ENCODE results near the gene PHKB. TPM values are rescaled to one million over a fixed set of nuclear protein-coding genes. Genes with fewer than 3 reads are reported as not detected.

The PHKB gene
- total RNA-seq, 1 experiment from 2014 or later: 38.8 TPM

- no peak overlapping the region for H2BK20ac ChIP-seq (ENCODE audit: low read depth, low read length, poor library complexity, severe bottlenecking)
- Mint-ChIP-seq H3K9me3 (no peaks in the 10 kb centered on the region), H3K4me3 (no peak overlapping the region), H3K4me1 (peaks cover 38 to 41% of the 10 kb centered on the region in 2 experiments), H3K27me3 (ENCODE audit: low read depth) (no peaks in the 10 kb centered on the region; the same call in 1 of the 2 replicates), H3K27ac (no peak overlapping the region), H3K36me3 (ENCODE audit: insufficient read depth in 1 of 3, low read depth in 3 of 3) (no peaks in the 10 kb centered on the region)
- H4K20me1 ChIP-seq (ENCODE audit: control insufficient read depth, insufficient read depth, insufficient read length): no peaks in the 10 kb centered on the region
- no peak overlapping the region for H3K27ac ChIP-seq (ENCODE audit: insufficient read length, low read depth, low read length)
- no peak overlapping the region for H3K9ac ChIP-seq (ENCODE audit: extremely low read depth, insufficient read length, low read length)
- no peaks in the 10 kb centered on the region for H3K79me2 ChIP-seq (ENCODE audit: insufficient read depth, low read length)
- no peak for TF ChIP-seq CTCF (conservative IDR thresholded peaks at IDR 0.05)
- H3K18ac ChIP-seq (ENCODE audit: insufficient read length, low read depth, low read length): no peak overlapping the region
- WGBS (ENCODE audit: extremely low coverage, insufficient read length, low lambda C conversion rate): no CpG with 5 or more reads among the region's 12 CpGs
- H3K23ac ChIP-seq (ENCODE audit: insufficient read length, low read depth, low read length): no peak overlapping the region
- H2BK120ac ChIP-seq (ENCODE audit: low read depth, low read length, poor library complexity, severe bottlenecking): no peak overlapping the region
- no peaks in the 10 kb centered on the region for H3K27me3 ChIP-seq (ENCODE audit: insufficient read depth, low read length)
- H2BK5ac ChIP-seq (ENCODE audit: insufficient read length, low read length): no peak overlapping the region
- no peak overlapping the region for H3T11ph ChIP-seq (ENCODE audit: low read length)
- H3K14ac ChIP-seq (ENCODE audit: insufficient read depth, low read length): no peak overlapping the region
- H2AFZ ChIP-seq (ENCODE audit: low read length): no peak overlapping the region
- peaks cover 2% of the 10 kb centered on the region; the same call in 1 of the 2 replicates for H3K4me1 ChIP-seq (ENCODE audit: insufficient read depth, low read length)
- H4K8ac ChIP-seq (replicated peaks; ENCODE audit: insufficient read length, low read depth, low read length): no peak overlapping the region
- DNase-seq: no peak
- H3K4ac ChIP-seq (ENCODE audit: low read depth, low read length): no peak overlapping the region
- H2BK15ac ChIP-seq (ENCODE audit: low read depth, low read length): no peak overlapping the region
- H4K5ac ChIP-seq (ENCODE audit: insufficient read length, low read depth, low read length): no peak overlapping the region
- no peak overlapping the region for H3K56ac ChIP-seq (ENCODE audit: insufficient read length, low read depth, low read length)
- H3K4me2 ChIP-seq (ENCODE audit: insufficient read depth, insufficient read length, low read length): no peak overlapping the region
- H2AK5ac ChIP-seq (ENCODE audit: insufficient read length, low read length): no peak overlapping the region
- H3K9me3 ChIP-seq (ENCODE audit: control insufficient read depth, low read depth, low read length): no peaks in the 10 kb centered on the region
- no peaks in the 10 kb centered on the region for H3K79me1 ChIP-seq (ENCODE audit: insufficient read depth, low read depth, low read length, poor library complexity, severe bottlenecking)
- no peak overlapping the region for H2BK12ac ChIP-seq (ENCODE audit: insufficient read length, low read depth, low read length)
- no peak overlapping the region for H4K91ac ChIP-seq (ENCODE audit: insufficient read length, low read depth, low read length)
- no peaks in the 10 kb centered on the region for H3K23me2 ChIP-seq (ENCODE audit: insufficient read length, low read depth, low read length, poor library complexity, severe bottlenecking)
Observed at GRCh38 chr16:47729701-47730100, 268.6 kb downstream of the PHKB start.
